CD4-positive, alpha-beta T cell treated with Interleukin-1 beta for 1 hour (primary cell): ENCODE results near the gene TFAP2E.

ENCODE experiments used
- DNase-seq, 2 donors: peaks; one replicate each; pipeline ENCODE4 v3.0.0-alpha.2; 2020 to 2022

TFAP2E gene

DNA sequence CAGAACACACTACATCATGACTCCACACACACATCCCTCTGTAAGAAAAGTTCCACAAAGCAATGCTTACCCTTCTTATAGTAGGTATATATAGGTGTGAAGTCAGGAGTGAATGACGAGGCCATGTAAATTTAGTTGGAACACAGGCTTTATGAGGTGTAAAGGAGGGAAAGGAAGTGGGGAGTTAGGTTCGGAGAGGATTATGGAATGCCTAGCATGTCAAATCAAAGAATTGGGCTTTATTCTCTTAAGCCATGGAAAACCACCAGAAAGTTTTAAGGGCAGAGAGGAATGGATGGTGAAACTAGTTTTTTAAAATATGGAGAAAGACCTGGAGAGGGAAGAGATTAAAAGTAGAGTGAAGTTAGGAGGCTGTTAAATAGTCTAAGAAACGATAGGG lies 26.3 kb downstream of the TFAP2E start:
- no peak for DNase-seq

DNA sequence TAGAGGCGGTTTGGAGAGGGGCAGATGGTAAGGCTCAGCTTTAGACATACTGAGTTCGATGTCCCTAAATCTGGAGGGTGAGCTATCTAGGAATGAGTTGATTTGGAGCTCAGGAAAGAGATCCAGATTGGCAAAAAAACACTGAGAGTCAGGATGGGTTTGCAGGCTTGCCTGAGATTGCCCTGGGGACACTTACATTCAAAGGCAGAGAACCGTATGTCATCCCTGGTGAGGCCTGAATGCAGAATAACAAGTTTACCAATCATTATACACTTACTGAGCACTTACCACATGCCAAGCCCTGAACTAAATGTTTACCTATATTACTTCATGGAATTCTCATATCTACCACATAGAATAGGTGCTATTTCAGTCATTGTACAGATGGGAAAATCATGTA lies 27.5 kb downstream of the TFAP2E start:
- no peak for DNase-seq

DNA sequence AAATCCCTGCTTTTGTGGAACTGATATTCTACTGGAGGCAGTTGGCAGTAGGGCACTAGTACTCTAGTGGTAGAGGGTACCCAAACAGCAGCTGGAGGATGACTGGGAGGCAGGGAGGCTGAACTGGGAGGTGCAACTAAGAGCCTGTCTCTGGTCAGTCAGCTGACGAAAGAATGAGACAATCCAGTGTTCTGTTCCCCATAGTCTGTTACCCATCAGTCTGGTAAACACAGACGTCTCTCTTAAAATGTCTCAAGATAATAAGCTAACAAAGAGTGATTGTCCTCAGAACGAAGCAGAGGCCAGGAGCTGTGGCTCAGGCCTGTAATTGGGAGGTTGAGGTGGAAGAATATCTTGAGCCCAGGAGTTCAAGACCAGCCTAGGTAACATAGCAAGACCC lies 30.4 kb downstream of the TFAP2E start:
- no peak for DNase-seq

DNA sequence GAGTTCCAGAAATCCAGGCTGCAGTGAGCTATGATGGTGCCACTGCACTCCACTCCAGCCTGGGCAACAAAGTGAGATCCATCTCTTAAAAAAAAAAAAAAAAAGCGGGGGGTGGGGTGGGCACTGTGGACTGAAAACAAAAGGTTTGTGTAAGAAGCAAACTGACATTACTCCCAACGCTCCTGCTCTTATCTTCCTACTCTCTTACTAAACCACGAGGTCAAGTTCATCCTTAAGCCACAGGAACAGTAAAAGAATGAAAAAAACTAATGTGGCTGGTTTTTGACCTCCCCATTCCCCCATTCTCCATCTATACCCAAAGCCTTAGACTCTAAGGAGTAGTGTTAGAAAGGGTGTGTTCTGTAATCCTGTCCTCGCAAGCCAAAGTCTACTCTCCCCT lies 30.8 kb downstream of the TFAP2E start:
- no peak for DNase-seq

DNA sequence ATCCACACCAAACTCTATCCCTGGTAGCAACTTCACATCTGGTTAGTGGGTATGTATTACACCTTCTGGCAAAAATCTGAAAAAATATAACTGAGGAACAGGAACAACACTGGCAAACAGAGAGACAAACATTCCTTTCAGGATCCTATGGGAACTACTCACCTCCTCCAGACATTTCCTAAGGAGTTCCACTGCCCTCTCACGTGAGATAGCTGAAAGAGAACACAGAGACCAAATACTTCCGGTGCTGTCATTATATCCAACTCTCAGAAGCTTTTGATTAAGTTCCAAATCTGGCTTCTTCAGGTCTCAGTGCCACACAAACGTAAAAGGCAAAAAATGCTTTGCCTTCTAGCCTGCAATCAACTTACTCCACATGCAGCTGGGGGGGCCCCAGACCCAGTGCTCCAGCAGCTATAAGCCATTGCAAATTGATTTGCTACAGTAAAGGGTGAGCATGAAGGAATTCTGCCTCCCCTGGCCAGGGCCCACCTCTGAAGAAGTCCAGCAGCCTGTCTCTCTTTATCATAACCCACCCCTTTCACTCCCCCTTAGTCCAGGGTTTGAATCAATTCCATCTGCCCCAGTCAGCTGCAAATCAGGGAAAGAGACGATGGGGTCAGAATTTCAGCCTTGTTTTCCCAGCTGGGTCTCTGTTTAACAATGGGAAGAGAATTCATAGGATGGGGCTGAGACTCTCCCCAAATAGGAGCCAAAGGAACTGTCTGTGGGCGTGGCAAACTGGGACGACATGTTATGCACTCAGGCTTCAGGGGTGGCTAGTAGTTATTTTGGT lies 32.2 kb downstream of the TFAP2E start:
- no peak for DNase-seq

DNA sequence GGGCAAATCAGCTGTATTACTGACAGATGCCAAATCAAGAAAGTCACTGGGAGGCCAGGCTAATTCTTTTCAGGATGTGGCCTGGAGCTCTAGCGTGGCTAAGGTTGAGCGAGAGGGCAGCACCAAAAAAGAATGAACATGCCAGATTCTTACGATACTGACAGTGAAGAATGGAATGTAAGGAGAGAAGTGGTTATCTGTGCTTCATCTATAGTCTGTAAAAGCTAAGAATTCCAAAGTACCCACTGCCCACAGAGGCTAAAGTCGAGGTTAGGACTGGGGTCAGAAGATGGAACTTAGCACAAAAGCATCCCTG lies 32.7 kb downstream of the TFAP2E start:
- no peak for DNase-seq

DNA sequence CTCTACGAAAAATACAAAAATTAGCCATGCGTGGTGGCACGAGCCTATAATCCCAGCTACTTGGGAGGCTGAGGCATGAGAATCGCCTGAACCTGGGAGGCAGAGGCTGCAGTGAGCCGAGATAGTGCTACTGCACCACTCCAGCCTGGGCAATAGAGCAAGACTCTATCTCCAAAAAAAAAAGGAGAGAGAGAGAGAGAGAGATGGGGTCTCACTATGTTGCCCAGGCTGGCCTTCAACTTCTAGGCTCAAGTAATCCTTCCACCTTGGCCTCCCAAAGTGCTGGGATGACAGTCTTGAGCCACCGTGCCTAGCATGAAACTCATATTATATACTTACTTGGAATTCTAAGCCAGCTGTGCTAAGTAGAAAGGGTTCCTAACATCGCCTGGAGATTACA lies 38.5 kb downstream of the TFAP2E start:
- no peak for DNase-seq

DNA sequence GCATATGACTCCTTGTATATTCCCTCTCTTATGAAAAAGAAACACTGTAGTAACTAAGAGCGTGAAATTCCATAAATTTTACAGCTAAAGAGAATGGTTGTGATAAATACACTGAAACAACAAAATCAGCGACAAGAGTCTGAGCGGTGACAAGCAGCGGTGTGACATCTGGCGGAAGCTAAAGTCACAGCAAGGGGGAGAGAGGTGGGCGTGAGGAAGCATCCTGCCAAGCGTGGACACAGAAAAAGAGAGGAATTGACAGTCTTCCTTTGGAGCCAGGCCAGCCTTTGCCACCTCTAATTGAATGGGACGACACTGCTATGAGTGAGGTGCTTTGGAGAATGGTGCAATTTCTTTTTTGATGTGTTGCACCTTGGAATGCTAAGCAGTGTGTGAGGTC lies 42.3 kb downstream of the TFAP2E start:
- no peak for DNase-seq

DNA sequence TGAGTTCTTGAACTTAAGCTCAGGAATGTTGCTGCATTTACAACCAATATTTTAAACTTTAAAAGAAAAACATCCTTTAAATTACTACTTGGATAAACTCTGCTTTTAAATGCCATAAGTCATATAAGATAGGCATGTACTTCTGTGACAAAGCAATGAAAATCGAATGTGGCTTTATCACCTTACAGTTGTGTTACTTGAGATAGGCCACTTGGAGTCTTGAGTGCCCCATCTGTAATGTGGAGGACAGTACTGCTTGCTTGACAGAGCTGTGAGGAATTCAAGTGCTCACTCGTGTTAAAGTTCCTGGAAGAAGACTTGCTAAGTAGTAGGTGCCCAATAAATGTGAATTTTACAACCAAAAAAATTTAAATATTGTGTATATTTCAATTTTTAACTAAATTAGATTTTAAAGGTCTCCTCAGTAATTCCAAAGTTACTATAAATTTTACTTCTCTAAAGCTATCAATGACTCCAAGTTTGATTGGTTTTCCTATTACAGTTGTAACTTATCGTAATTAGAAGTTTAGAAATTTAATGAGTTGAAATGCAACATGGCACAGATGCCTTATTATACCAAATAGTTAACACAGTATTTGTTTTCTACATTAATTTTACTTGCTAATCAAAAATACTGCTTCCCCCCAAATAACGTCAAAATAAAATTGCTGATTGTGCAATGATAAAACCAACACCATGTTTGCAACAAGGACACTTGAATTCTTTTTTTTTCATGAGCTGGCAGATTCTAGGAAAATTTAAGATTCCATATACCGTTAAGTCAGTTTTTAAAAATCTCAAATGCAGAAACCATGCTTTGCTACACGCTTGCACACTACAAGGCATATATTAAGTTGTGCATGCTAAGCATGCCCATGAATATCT lies 46.4 kb downstream of the TFAP2E start:
- DNase-seq = no peak

DNA sequence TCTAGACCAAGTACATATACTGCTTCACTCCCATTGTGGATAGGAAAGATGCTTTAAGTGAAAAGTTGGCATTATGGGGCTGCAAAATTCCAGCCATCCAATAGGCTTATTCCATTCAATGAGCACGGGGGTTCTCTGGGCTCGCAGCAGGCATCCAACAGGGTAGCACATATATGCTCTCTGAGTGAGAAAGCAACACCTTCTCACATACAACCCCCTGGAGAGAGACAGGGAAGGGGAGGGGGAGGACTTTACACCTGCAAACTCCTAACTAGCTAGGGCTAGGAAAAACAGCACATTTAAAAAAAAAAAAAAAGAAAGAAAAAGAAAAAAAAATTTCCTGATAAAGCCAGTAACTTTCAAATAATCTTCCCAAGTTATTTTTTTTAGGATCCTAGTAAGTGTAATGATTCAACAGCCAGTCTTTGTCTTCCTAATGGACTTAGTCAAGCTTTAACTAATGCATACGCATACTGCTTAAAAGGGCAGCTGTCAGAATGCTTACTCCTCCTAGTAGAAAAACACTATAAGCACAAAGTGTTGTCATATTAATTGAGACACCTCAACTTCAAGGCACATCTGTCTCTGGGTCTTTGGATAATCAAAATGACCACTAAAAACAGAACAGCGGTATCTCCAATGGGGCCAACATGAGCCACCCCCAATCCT lies 49.5 kb downstream of the TFAP2E start:
- DNase-seq = no peak

DNA sequence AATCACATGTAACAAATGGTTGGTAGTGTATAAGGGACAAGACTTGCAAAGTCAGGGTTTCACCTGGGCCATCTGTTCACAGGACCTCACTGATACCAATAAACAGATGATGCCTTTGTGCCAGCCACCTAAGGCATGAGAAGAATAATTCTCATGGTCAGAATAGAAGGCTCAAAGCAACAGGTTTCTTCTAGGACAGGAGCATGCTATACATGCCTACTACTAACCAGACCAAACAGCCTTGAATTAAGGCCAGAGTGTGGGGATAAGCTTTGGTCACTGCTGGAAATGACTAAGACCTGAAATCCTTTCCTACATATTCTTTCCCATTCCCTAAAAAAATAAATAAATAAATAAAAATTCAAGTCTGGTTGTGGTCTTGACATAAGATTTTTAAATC lies 50.7 kb downstream of the TFAP2E start:
- DNase-seq = no peak

DNA sequence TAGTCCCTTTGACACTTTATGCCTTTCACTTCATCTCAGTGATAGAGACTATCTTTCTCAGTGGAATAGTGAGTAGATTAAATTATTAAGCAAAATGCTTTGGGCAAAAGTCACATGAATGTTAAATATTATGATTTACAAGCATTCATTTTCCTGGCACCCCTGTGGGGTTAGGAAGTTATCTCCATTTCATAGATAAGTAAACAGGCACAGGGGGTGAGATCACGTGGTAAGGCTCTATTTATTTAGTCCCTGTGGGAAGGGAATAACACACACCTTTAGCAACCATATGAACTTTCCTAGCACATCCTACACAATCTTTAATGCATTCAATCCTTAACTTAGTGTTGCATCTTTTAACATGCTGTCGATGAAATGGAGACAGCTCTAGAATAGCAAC lies 55.9 kb downstream of the TFAP2E start:
- no peak for DNase-seq

DNA sequence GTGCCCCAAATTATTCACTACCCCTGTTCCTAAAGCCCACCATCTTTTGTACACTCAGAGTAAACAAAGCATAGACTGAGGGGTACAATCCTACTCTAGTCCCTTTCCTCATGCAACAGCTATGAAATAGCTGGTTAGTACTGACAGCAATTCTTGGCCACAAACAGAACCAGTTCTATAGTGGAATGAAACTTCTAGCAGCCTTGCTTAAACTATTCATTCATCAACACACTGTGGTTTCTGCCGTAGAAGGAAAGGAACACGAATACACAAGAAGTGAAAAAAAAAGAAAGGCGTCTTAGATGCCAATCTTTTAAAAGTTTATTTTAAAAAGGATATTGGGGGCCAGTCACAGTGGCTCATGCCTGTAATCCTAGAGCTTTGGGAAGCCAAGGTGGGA lies 58.3 kb downstream of the TFAP2E start:
- no peak for DNase-seq

DNA sequence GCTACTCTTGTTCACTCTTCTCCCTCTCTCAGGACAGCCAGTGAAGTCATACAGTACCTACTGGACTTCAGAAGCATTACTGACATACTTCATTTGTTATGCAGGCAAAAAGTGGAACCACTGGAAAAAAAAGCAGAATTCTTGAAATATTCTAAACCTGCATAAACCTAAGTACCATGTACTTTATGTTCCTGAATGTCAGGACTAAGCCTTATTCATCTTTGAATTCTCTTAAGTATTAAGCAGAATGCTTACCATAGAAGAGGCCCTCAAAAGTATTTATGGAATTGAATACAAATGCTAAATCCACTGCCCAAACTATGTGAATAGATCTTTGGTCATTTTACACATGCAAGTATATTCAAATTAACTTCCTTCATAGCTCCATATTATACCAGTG lies 60.4 kb downstream of the TFAP2E start:
- DNase-seq = no peak

DNA sequence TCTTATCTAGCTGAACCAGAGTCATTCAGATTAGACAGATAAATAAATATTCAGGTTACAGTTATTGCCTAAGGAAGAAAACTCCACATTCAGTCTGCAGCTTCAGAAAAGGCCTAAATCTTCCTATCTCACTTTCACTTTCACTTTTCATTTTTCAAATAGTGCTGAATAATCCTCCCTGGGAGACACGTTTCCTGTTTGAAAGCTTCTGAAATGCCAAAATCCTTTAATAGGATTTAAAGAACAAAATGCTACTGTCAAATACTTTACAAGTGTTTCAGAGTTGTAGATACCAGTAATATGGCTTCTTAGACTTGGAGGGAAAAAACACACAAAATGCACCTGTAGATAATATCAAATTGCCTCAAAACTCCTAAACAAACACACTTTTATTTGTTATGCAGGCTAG lies 64.3 kb downstream of the TFAP2E start:
- DNase-seq = peak in 1 of 2 donors; percentile 47

DNA sequence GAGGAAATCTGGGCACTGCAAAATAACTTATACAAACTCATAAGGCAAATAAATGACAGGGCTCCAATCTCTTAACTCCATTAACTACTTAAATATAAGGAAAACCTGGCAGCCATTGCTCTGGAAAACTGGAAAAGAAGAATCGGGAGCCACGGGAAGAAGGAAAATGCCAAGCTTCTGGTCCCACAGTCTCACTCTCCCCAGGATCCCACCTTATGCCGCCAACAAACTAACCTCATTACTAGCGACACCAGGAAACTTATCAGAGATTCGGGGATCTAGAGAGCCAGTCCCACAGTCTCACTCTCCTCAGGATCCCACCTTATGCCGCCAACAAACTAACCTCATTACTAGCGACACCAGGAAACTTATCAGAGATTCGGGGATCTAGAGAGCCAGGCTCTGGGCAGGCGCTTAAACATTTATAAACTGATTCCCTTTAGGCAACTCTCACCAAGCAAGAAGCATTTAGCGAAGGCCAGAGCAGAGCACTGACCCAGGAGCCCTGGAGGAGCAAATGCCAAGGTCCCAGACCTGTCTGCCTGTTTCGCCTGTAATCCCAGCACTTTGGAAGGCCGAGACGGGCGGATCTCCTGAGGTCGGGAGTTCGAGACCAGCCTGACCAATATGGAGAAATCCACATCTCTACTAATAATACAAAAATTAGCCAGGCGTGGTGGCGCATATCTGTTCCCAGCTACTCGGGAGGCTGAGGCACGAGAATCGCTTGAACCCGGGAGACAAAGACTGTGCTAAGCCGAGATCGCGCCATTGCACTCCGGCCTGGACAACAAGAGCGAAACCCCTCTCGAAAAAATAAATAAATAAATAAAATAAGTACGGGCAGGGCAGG lies 67.5 kb downstream of the TFAP2E start:
- no peak for DNase-seq

DNA sequence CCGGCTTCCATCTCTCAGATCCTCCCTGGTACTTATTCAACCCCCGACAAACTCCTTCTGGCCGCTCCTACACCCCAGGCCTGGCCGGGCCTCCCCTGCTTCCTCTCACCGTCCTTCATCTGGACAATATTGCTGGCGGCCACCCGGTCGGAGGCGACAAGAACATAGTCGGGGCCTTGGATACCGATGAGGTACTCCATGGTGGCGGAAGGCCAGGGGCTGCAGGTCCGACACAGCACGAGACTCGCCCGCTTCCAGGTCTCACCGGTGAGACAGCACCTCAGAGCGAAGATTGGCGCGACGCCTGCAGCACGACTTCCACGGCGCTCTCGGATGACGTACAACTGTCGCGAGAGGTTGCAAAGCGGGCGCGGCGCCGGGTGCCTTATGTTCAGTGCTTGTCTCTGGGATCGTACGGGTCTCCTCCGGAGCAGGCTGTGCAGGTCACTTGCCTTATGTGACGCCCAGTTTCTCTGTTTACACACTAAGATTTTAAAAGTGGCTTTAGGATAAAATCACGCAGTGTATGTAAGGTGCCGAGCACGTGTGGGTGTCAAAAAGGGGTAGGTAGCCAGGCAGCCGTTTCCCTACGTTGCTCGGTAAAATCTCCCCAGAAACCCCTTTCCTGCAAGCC lies 68.2 kb downstream of the TFAP2E start, which contains the start of gene PSMB2:
Gene PSMB2 (minus strand): TSS at position 294 of the 634 bp plus-strand sequence. CDS start 94 bp downstream, at position 200.
- peak; percentile 94 to 96 for DNase-seq

DNA sequence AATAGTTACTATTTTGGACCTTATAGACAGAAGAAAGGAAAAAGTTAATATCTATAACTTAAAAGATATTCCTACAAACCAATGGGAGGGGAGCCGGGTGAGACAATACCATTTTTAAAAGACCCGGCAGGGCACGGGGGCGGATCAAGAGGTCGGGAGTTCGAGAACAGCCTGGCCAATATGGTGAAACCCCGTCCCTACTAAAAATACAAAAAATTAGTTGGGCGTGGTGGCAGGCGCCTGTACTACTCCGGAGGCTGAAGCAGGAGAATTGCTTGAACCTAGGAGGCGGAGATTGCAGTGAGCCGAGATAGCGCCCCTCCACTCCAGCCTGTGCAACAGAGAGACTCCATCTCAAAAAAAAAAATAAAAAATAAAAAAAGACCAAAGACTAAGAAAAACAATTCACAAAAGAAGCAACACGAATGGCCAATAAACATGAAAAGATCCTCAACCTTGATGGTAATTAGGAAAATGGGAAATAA lies 69.4 kb downstream of the TFAP2E start:
- peak; percentile 0 to 11 for DNase-seq

DNA sequence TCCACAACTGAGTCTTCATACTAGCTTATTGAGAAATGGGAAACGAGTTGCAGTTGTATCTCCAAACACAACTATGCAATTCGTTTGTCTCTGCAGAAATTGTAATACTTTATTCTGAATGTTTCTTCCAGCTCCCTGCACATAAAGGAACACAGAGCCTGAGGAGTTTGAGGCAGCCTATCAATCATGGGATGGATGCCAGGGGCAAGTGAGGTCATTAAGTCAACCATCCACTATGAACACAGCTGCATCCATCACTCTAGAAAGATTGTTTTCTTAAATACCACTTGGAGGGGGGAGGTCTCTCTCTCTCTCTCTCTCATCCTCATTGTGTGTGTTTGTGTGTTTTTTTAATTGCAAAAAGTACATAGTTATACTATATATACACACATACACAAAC lies 71.1 kb downstream of the TFAP2E start:
- no peak for DNase-seq
